ENCODE data around the gene TMEM138.

The TMEM138 gene

GRCh38 chr11:61342207-61342803 lies 19.9 kb upstream of the TMEM138 start:
- no peak for DNase-seq

GRCh38 chr11:61343792-61344745 lies 18.1 kb upstream of the TMEM138 start:
- no peak for DNase-seq

GRCh38 chr11:61345170-61345610 lies 17.0 kb upstream of the TMEM138 start:
- DNase-seq = no peak

- no peak for DNase-seq
Measured at GRCh38 chr11:61345954-61346843, 16.0 kb upstream of the TMEM138 start.

- DNase-seq = no peak
Measured at GRCh38 chr11:61347916-61348461, 14.2 kb upstream of the TMEM138 start.

GRCh38 chr11:61349189-61349751 lies 12.9 kb upstream of the TMEM138 start:
- no peak for DNase-seq

GRCh38 chr11:61349916-61350315 lies 12.3 kb upstream of the TMEM138 start:
- DNase-seq = no peak

- no peak for DNase-seq
Measured at GRCh38 chr11:61350336-61350735, 11.8 kb upstream of the TMEM138 start.

GRCh38 chr11:61350803-61351202 lies 11.4 kb upstream of the TMEM138 start:
- no peak for DNase-seq

- DNase-seq = no peak
Measured at GRCh38 chr11:61352038-61352437, 10.1 kb upstream of the TMEM138 start.

- no peak for DNase-seq
Measured at GRCh38 chr11:61353131-61354067, 8.8 kb upstream of the TMEM138 start.

- DNase-seq = no peak
Measured at GRCh38 chr11:61354208-61354607, 8.0 kb upstream of the TMEM138 start.

GRCh38 chr11:61356706-61357105 lies 5.5 kb upstream of the TMEM138 start:
- DNase-seq = no peak

- DNase-seq = no peak
Measured at GRCh38 chr11:61357233-61357893, 4.8 kb upstream of the TMEM138 start.

GRCh38 chr11:61357894-61358239 lies 4.3 kb upstream of the TMEM138 start:
- no peak for DNase-seq

GRCh38 chr11:61358566-61358965 lies 3.6 kb upstream of the TMEM138 start:
- no peak for DNase-seq

GRCh38 chr11:61359516-61359915 lies 2.7 kb upstream of the TMEM138 start:
- no peak for DNase-seq

GRCh38 chr11:61361237-61361740 lies 885 bp upstream of the TMEM138 start:
- no peak for DNase-seq

- DNase-seq = no peak
Measured at GRCh38 chr11:61362542-61362875, 335 bp downstream of the TMEM138 start.

GRCh38 chr11:61364012-61364675 lies 2.0 kb downstream of the TMEM138 start:
- DNase-seq = no peak
